GM15510 (cell line): Measurements from ENCODE around the gene SLC9A4.

ENCODE experiments used
- POLR2A ChIP-seq: IDR thresholded peaks from 3 replicates; pipeline ENCODE4 v1.6.1; 2011; ENCODE audit warnings: borderline replicate concordance; ENCODE audit not compliant: insufficient read length; ENCODE audit errors: extremely low read depth

Gene SLC9A4

GRCh38 chr2:102442967-102443828 lies 29.8 kb upstream of the SLC9A4 start:
- no peak for TF ChIP-seq POLR2A

- no peak for TF ChIP-seq POLR2A
Observed at GRCh38 chr2:102444233-102444632, 28.8 kb upstream of the SLC9A4 start.

- TF ChIP-seq POLR2A, result no peak
Observed at GRCh38 chr2:102446936-102447335, 26.1 kb upstream of the SLC9A4 start.

GRCh38 chr2:102449370-102449974 lies 23.6 kb upstream of the SLC9A4 start:
- TF ChIP-seq POLR2A, result no peak

GRCh38 chr2:102451968-102452367 lies 21.1 kb upstream of the SLC9A4 start:
- no peak for TF ChIP-seq POLR2A

GRCh38 chr2:102453501-102453900 lies 19.5 kb upstream of the SLC9A4 start:
- TF ChIP-seq POLR2A, result no peak

GRCh38 chr2:102455061-102455670 lies 17.9 kb upstream of the SLC9A4 start:
- no peak for TF ChIP-seq POLR2A

GRCh38 chr2:102460467-102460866 lies 12.6 kb upstream of the SLC9A4 start:
- TF ChIP-seq POLR2A, result no peak

- no peak for TF ChIP-seq POLR2A
Observed at GRCh38 chr2:102461188-102461587, 11.8 kb upstream of the SLC9A4 start.

- no peak for TF ChIP-seq POLR2A
Observed at GRCh38 chr2:102463160-102463559, 9.9 kb upstream of the SLC9A4 start.

- no peak for TF ChIP-seq POLR2A
Observed at GRCh38 chr2:102470168-102470567, 2.9 kb upstream of the SLC9A4 start.

- TF ChIP-seq POLR2A, result no peak
Observed at GRCh38 chr2:102473631-102474030, 605 bp downstream of the SLC9A4 start.

GRCh38 chr2:102474785-102475184 lies 1.8 kb downstream of the SLC9A4 start:
- no peak for TF ChIP-seq POLR2A

GRCh38 chr2:102478686-102479470 lies 5.9 kb downstream of the SLC9A4 start:
- TF ChIP-seq POLR2A, result no peak
